GM21447 (cell line): ENCODE results near the gene STH.

ENCODE experiments used
- ATAC-seq: cut with Tn5 transposase; IDR thresholded peaks from one replicate; pipeline ENCODE4 v1.9.1; 2021; ENCODE audit not compliant: unreplicated experiment

STH gene

GRCh38 chr17:46025510-46026165, 26.6 kb downstream of the STH start:
- no peak for ATAC-seq

- ATAC-seq = no peak
Measured at GRCh38 chr17:46026166-46027047, 27.4 kb downstream of the STH start.

- no peak for ATAC-seq
Measured at GRCh38 chr17:46027048-46027975, 28.3 kb downstream of the STH start.

GRCh38 chr17:46027976-46028325, 28.9 kb downstream of the STH start:
- ATAC-seq = no peak

- ATAC-seq = no peak
Measured at GRCh38 chr17:46028374-46028773, 29.3 kb downstream of the STH start.

GRCh38 chr17:46028981-46029565, 30.0 kb downstream of the STH start:
- ATAC-seq = no peak

- ATAC-seq = no peak
Measured at GRCh38 chr17:46029627-46030026, 30.6 kb downstream of the STH start.

GRCh38 chr17:46030752-46031151, 31.7 kb downstream of the STH start:
- no peak for ATAC-seq

- no peak for ATAC-seq
Measured at GRCh38 chr17:46031440-46031839, 32.4 kb downstream of the STH start.

GRCh38 chr17:46031920-46032319, 32.9 kb downstream of the STH start:
- no peak for ATAC-seq

GRCh38 chr17:46032909-46033308, 33.9 kb downstream of the STH start:
- ATAC-seq = no peak

- ATAC-seq = no peak
Measured at GRCh38 chr17:46033392-46033791, 34.3 kb downstream of the STH start.

- no peak for ATAC-seq
Measured at GRCh38 chr17:46035112-46035818, 36.2 kb downstream of the STH start.

GRCh38 chr17:46036491-46036890, 37.4 kb downstream of the STH start:
- ATAC-seq = no peak

- no peak for ATAC-seq
Measured at GRCh38 chr17:46037722-46038255, 38.7 kb downstream of the STH start.

- no peak for ATAC-seq
Measured at GRCh38 chr17:46038414-46038813, 39.4 kb downstream of the STH start.

- ATAC-seq = no peak
Measured at GRCh38 chr17:46038937-46039336, 39.9 kb downstream of the STH start.

- no peak for ATAC-seq
Measured at GRCh38 chr17:46039592-46040186, 40.6 kb downstream of the STH start.

GRCh38 chr17:46042246-46042645, 43.2 kb downstream of the STH start:
- no peak for ATAC-seq

- no peak for ATAC-seq
Measured at GRCh38 chr17:46042925-46043324, 43.9 kb downstream of the STH start.
